ENCODE data around the gene PDGFB. TPM values are rescaled to one million over a fixed set of nuclear protein-coding genes. Genes with fewer than 3 reads are reported as not detected.

The PDGFB gene
- total and polyA plus RNA-seq, 2 experiments from 2014 or later = 2.5 to 4.3 TPM

GRCh38 chr22:39188809-39189208, 56.0 kb downstream of the PDGFB start:
- H3K79me2 ChIP-seq = no peaks in the 10 kb centered on the region
- no peaks in the 10 kb centered on the region for H3K27me3 ChIP-seq
- H2AFZ ChIP-seq = no peak overlapping the region
- no peaks in the 10 kb centered on the region for H3K9me2 ChIP-seq (replicated peaks; ENCODE audit: insufficient read depth)
- H3K4me1 ChIP-seq (ENCODE audit: insufficient read depth) = no peaks in the 10 kb centered on the region
- H3K4me3 ChIP-seq = no peak overlapping the region
- TF ChIP-seq, protein P1, sequence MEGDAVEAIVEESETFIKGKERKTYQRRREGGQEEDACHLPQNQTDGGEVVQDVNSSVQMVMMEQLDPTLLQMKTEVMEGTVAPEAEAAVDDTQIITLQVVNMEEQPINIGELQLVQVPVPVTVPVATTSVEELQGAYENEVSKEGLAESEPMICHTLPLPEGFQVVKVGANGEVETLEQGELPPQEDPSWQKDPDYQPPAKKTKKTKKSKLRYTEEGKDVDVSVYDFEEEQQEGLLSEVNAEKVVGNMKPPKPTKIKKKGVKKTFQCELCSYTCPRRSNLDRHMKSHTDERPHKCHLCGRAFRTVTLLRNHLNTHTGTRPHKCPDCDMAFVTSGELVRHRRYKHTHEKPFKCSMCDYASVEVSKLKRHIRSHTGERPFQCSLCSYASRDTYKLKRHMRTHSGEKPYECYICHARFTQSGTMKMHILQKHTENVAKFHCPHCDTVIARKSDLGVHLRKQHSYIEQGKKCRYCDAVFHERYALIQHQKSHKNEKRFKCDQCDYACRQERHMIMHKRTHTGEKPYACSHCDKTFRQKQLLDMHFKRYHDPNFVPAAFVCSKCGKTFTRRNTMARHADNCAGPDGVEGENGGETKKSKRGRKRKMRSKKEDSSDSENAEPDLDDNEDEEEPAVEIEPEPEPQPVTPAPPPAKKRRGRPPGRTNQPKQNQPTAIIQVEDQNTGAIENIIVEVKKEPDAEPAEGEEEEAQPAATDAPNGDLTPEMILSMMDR (IDR thresholded peaks at IDR 0.05; ENCODE audit: poor library complexity) = no peak
- TF ChIP-seq EZH2 (IDR thresholded peaks at IDR 0.05; ENCODE audit: borderline replicate concordance) = no peak
- TF ChIP-seq EZH2phosphoT487 (IDR thresholded peaks at IDR 0.05; ENCODE audit: low read depth, severe bottlenecking, unreplicated experiment) = no peak
- 90% methylated on average over 10 of the region's 10 CpGs for WGBS (ENCODE audit: low lambda C conversion rate, missing lambda C conversion rate)
- H4K20me1 ChIP-seq (ENCODE audit: insufficient read depth, poor library complexity, severe bottlenecking) = no peaks in the 10 kb centered on the region
- H3K36me3 ChIP-seq (replicated peaks; ENCODE audit: insufficient read depth, low read depth) = no peaks in the 10 kb centered on the region
- no peaks in the 10 kb centered on the region for H3K9me3 ChIP-seq (ENCODE audit: low read depth)
- no peak overlapping the region for H3K4me2 ChIP-seq
- no peak overlapping the region for H3K27ac ChIP-seq
- no peak for DNase-seq (ENCODE audit: low spot score)

DNA sequence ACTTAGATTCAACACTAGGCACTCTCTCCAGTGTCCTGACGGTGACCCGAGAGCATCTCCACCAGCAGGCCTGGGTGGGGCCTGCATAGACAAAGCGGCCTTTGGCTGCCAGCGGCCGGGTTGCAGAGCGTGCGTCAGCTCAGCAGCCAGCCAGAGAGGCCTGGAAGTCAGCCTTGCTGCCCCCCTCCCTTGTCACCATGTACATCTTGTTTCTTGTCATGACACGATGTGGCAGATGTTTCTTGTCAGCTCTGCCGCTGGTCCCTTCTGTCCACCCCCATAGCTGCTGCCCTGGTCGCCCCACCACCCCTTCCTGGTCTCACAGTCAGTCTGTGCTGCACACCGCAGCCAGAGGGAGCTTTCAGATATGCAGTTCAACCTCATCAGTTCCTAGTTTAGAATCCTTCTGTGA, 59.2 kb downstream of the PDGFB start:
- no peaks in the 10 kb centered on the region for H3K4me1 ChIP-seq (ENCODE audit: insufficient read depth)
- H3K27ac ChIP-seq = no peak overlapping the region
- no peak overlapping the region for H2AFZ ChIP-seq
- H4K20me1 ChIP-seq (ENCODE audit: insufficient read depth, poor library complexity, severe bottlenecking) = no peaks in the 10 kb centered on the region
- H3K4me3 ChIP-seq = no peak overlapping the region
- TF ChIP-seq, protein P1 (IDR thresholded peaks at IDR 0.05; ENCODE audit: poor library complexity) = peak; percentile 19
- no peak for TF ChIP-seq EZH2phosphoT487 (IDR thresholded peaks at IDR 0.05; ENCODE audit: low read depth, severe bottlenecking, unreplicated experiment)
- no peaks in the 10 kb centered on the region for H3K27me3 ChIP-seq
- DNase-seq (ENCODE audit: low spot score) = no peak
- H3K79me2 ChIP-seq = no peaks in the 10 kb centered on the region
- 70% methylated on average over 11 of the region's 11 CpGs for WGBS (ENCODE audit: low lambda C conversion rate, missing lambda C conversion rate)
- no peaks in the 10 kb centered on the region for H3K36me3 ChIP-seq (replicated peaks; ENCODE audit: insufficient read depth, low read depth)
- no peaks in the 10 kb centered on the region for H3K9me3 ChIP-seq (ENCODE audit: low read depth)
- H3K4me2 ChIP-seq = no peak overlapping the region
- H3K9me2 ChIP-seq (replicated peaks; ENCODE audit: insufficient read depth) = no peaks in the 10 kb centered on the region

GRCh38 chr22:39184586-39185577, 59.9 kb downstream of the PDGFB start:
- H4K20me1 ChIP-seq (ENCODE audit: insufficient read depth, poor library complexity, severe bottlenecking) = no peaks in the 10 kb centered on the region
- TF ChIP-seq EZH2 (IDR thresholded peaks at IDR 0.05; ENCODE audit: borderline replicate concordance) (no peak), EZH2phosphoT487 (IDR thresholded peaks at IDR 0.05; ENCODE audit: low read depth, severe bottlenecking, unreplicated experiment) (no peak)
- TF ChIP-seq, protein P1 (IDR thresholded peaks at IDR 0.05; ENCODE audit: poor library complexity) = no peak
- H3K4me2 ChIP-seq = no peak overlapping the region
- H3K9me3 ChIP-seq (ENCODE audit: low read depth) = no peaks in the 10 kb centered on the region
- H2AFZ ChIP-seq = no peak overlapping the region
- H3K4me1 ChIP-seq (ENCODE audit: insufficient read depth) = no peaks in the 10 kb centered on the region
- 92% methylated on average over 23 of the region's 23 CpGs for WGBS (ENCODE audit: low lambda C conversion rate, missing lambda C conversion rate)
- no peaks in the 10 kb centered on the region for H3K9me2 ChIP-seq (replicated peaks; ENCODE audit: insufficient read depth)
- DNase-seq (ENCODE audit: low spot score) = no peak
- no peaks in the 10 kb centered on the region for H3K27me3 ChIP-seq
- no peaks in the 10 kb centered on the region for H3K36me3 ChIP-seq (replicated peaks; ENCODE audit: insufficient read depth, low read depth)
- no peak overlapping the region for H3K4me3 ChIP-seq
- no peaks in the 10 kb centered on the region for H3K79me2 ChIP-seq
- H3K27ac ChIP-seq = no peak overlapping the region

Measured in hepatocyte (in vitro differentiated cells).